GM12878 (cell line): Measurements from ENCODE around the gene LYL1. TPM values are rescaled to one million over a fixed set of nuclear protein-coding genes. Genes with fewer than 3 reads are reported as not detected.

Experiments used
- BACH1 ChIP-seq: fragments of 450-650 bp; IDR thresholded peaks from 2 replicates; pipeline ENCODE4 v1.6.1; 2017; ENCODE audit warnings: mild to moderate bottlenecking, borderline replicate concordance
- BHLHE40 ChIP-seq, 2 experiments: fragments of 450-650 bp in 1 of 2; IDR thresholded peaks; 2 replicates each; pipeline ENCODE4 v1.6.1; 2011 to 2017; ENCODE audit warnings: low read depth in 2 of 2, borderline replicate concordance in 1 of 2, improper control_type of control experiment in 1 of 2, low read length in 1 of 2, mild to moderate bottlenecking in 1 of 2
- BMI1 ChIP-seq: fragments of 450-650 bp; IDR thresholded peaks from 2 replicates; pipeline ENCODE4 v1.6.1; 2016; ENCODE audit warnings: mild to moderate bottlenecking, moderate library complexity, borderline replicate concordance
- CBFB ChIP-seq: IDR thresholded peaks from 2 replicates; pipeline ENCODE4 v1.6.1; 2016; ENCODE audit warnings: antibody characterized with exemption, low read depth
- CREB1 ChIP-seq: IDR thresholded peaks from 2 replicates; pipeline ENCODE4 v1.6.1; 2012; ENCODE audit warnings: low read depth, mild to moderate bottlenecking, inconsistent platforms
- E2F8 ChIP-seq: fragments of 450-650 bp; IDR thresholded peaks from 2 replicates; pipeline ENCODE4 v1.6.1; 2018; ENCODE audit warnings: mild to moderate bottlenecking, low read depth, moderate library complexity; ENCODE audit not compliant: partially characterized antibody
- IRF3 ChIP-seq: fragments of 450-650 bp; IDR thresholded peaks from 2 replicates; pipeline ENCODE4 v1.6.1; 2014; ENCODE audit warnings: mild to moderate bottlenecking
- MAX ChIP-seq: IDR thresholded peaks from 2 replicates; pipeline ENCODE4 v1.6.1; 2012; ENCODE audit warnings: low read depth, low read length, improper control_type of control experiment
- POU2F2 ChIP-seq: IDR thresholded peaks from 3 replicates; pipeline ENCODE4 v1.6.1; 2011; ENCODE audit warnings: low read depth, mild to moderate bottlenecking, low read length, borderline replicate concordance
- RELA ChIP-seq: fragments of 450-650 bp; IDR thresholded peaks from 2 replicates; pipeline ENCODE4 v1.8.0; 2014; ENCODE audit warnings: borderline replicate concordance; ENCODE audit not compliant: partially characterized antibody
- SMAD1 ChIP-seq: fragments of 450-650 bp; IDR thresholded peaks from 2 replicates; pipeline ENCODE4 v1.6.1; 2018; ENCODE audit warnings: mild to moderate bottlenecking, low read depth; ENCODE audit not compliant: partially characterized antibody
- SMARCA5 ChIP-seq: fragments of 450-650 bp; IDR thresholded peaks from 2 replicates; pipeline ENCODE4 v1.6.1; 2017; ENCODE audit warnings: mild to moderate bottlenecking
- TBL1XR1 ChIP-seq: IDR thresholded peaks from 2 replicates; pipeline ENCODE4 v1.6.1; 2012; ENCODE audit warnings: low read depth, low read length, improper control_type of control experiment
- USF2 ChIP-seq: IDR thresholded peaks from 2 replicates; pipeline ENCODE4 v1.6.1; 2011; ENCODE audit warnings: low read depth, low read length, improper control_type of control experiment, borderline replicate concordance
- ZBTB33 ChIP-seq: fragments of 450-650 bp; IDR thresholded peaks from 2 replicates; pipeline ENCODE4 v1.6.1; 2017; ENCODE audit warnings: mild to moderate bottlenecking
- ZBTB40 ChIP-seq: fragments of 450-650 bp; IDR thresholded peaks from 2 replicates; pipeline ENCODE4 v1.6.1; 2016; ENCODE audit warnings: mild to moderate bottlenecking, moderate library complexity, borderline replicate concordance
- polyA plus RNA-seq, 11 experiments: library from polyadenylated mRNA; depleted of rRNA in 4 of 11; unstranded in 6 of 11; stranded (reverse) in 5 of 11; fragments of >200 nt; fragmentation: Nextera tagmentation in 4 of 11; fragmentation: Illumina TruSeq in 1 of 11; extraction: Ambion mirVana in 4 of 11; extraction: Trizol in 1 of 11; gene quantifications; 1 replicate in 1 of 11; 2 replicates in 10 of 11; pipeline versions ENCODE4 v1.2.1 to v1.2.3, GENCODE V29; 2011 to 2016; ENCODE audit warnings: inconsistent platforms in 2 of 11, missing spikeins in 2 of 11, low read depth in 1 of 11
- total RNA-seq, 4 experiments: library from RNA; depleted of rRNA in 3 of 4; stranded (reverse); fragments of >200 nt in 3 of 4; fragmentation: Illumina TruSeq in 1 of 4; extraction: Trizol in 1 of 4; gene quantifications; 2 replicates each; pipeline versions ENCODE4 v1.2.1 to v1.2.3, GENCODE V29; 2013 to 2021

LYL1 gene
- total and polyA plus RNA-seq, 10 of the 15 experiments (the other 5 are each of a cell fraction or from before 2014, with no cell fraction given): 0.10 to 34.8 (median 4.4) TPM

- no peak; the same call in 1 of the 2 replicates for TF ChIP-seq USF2
- no peak for TF ChIP-seq ZBTB40
- peak; percentile 71; the same call in 1 of the 2 replicates for TF ChIP-seq BMI1
- peak; percentile 76 for TF ChIP-seq CREB1
- peak; percentile 70; the same call in 1 of the 2 replicates for TF ChIP-seq ZBTB33
- TF ChIP-seq RELA: peak; percentile 43
- peak; percentile 75; the same call in 1 of the 2 replicates for TF ChIP-seq IRF3
- TF ChIP-seq SMAD1: peak; percentile 53
- TF ChIP-seq E2F8: no peak
- TF ChIP-seq POU2F2: peak; percentile 96
- peak; percentile 71 for TF ChIP-seq SMARCA5
- TF ChIP-seq MAX: no peak
- peak; percentile 90 for TF ChIP-seq BACH1
- TF ChIP-seq BHLHE40 (IDR thresholded peaks at IDR 0.05; ENCODE audit: borderline replicate concordance in 1 of 2, low read depth in 2 of 2, low read length in 1 of 2): peak; percentile 97
- peak; percentile 100 for TF ChIP-seq CBFB
- peak; percentile 94 for TF ChIP-seq TBL1XR1
Observed at GRCh38 chr19:13100031-13100588, 2.5 kb downstream of the LYL1 start (continued).
